Inflammatory macrophage treated with lipopolysaccharide for 4 hours (primary cell): ENCODE results near the gene CASD1.

ENCODE experiments used
- DNase-seq: peaks from one replicate; pipeline ENCODE4 v3.0.0-alpha.2; 2020

Gene CASD1

GRCh38 chr7:94514140-94514889 lies 4.7 kb downstream of the CASD1 start:
- DNase-seq, result no peak

- DNase-seq, result no peak
These were observed 5.3 kb downstream of the CASD1 start for GRCh38 chr7:94514917-94515316.

- DNase-seq, result no peak
These were observed 16.3 kb downstream of the CASD1 start for GRCh38 chr7:94525923-94526322.

GRCh38 chr7:94529516-94529915 lies 19.9 kb downstream of the CASD1 start:
- DNase-seq, result no peak

GRCh38 chr7:94530109-94530508 lies 20.5 kb downstream of the CASD1 start:
- DNase-seq, result no peak

- DNase-seq, result no peak
These were observed 23.1 kb downstream of the CASD1 start for GRCh38 chr7:94532676-94533075.

GRCh38 chr7:94540428-94540827 lies 30.8 kb downstream of the CASD1 start:
- no peak for DNase-seq

GRCh38 chr7:94547126-94547525 lies 37.5 kb downstream of the CASD1 start:
- no peak for DNase-seq

GRCh38 chr7:94556028-94556427 lies 46.4 kb downstream of the CASD1 start:
- DNase-seq, result no peak

GRCh38 chr7:94557215-94557614 lies 47.6 kb downstream of the CASD1 start:
- DNase-seq, result no peak

GRCh38 chr7:94559972-94560371 lies 50.4 kb downstream of the CASD1 start:
- DNase-seq, result no peak

GRCh38 chr7:94561841-94562514 lies 52.4 kb downstream of the CASD1 start:
- DNase-seq, result no peak

GRCh38 chr7:94562525-94562924 lies 52.9 kb downstream of the CASD1 start:
- no peak for DNase-seq

- no peak for DNase-seq
These were observed 55.8 kb downstream of the CASD1 start for GRCh38 chr7:94565247-94565894.

GRCh38 chr7:94567396-94567795 lies 57.8 kb downstream of the CASD1 start:
- DNase-seq, result no peak

GRCh38 chr7:94571816-94572215 lies 62.2 kb downstream of the CASD1 start:
- DNase-seq, result no peak

- DNase-seq, result no peak
These were observed 66.0 kb downstream of the CASD1 start for GRCh38 chr7:94575646-94576045.

- DNase-seq, result no peak
These were observed 66.7 kb downstream of the CASD1 start for GRCh38 chr7:94576316-94576715.

GRCh38 chr7:94577357-94577756 lies 67.7 kb downstream of the CASD1 start:
- no peak for DNase-seq

- no peak for DNase-seq
These were observed 69.0 kb downstream of the CASD1 start for GRCh38 chr7:94578614-94579013.

- no peak for DNase-seq
These were observed 69.9 kb downstream of the CASD1 start for GRCh38 chr7:94579470-94579869.

- DNase-seq, result no peak
These were observed 71.0 kb downstream of the CASD1 start for GRCh38 chr7:94580601-94581000.

- DNase-seq, result no peak
These were observed 74.5 kb downstream of the CASD1 start for GRCh38 chr7:94584113-94584512.

GRCh38 chr7:94588075-94588474 lies 78.5 kb downstream of the CASD1 start:
- DNase-seq, result no peak
